Astrocyte of the spinal cord (primary cell): ENCODE data around the gene GABPB2.

Experiments
- DNase-seq: peaks from one replicate; pipeline ENCODE4 v3.0.0; 2011; ENCODE audit warnings: low read depth, low spot score
- H3K4me3 ChIP-seq: 2 replicates; pipeline ENCODE4 v1.5.1; 2011; ENCODE audit warnings: low read depth, mild to moderate bottlenecking, low read length, moderate library complexity
- in situ Hi-C: cut with HindIII; loops from 2 replicates; pipeline ENCODE4 v1.10.0; 2017; ENCODE audit warnings: low sequenced_read_pairs
- TF ChIP-seq, protein P1 (sequence below): IDR thresholded peaks from 2 replicates; pipeline ENCODE4 v1.5.1; 2012; ENCODE audit warnings: low read depth, mild to moderate bottlenecking, low read length, inconsistent platforms

The GABPB2 gene

DNA sequence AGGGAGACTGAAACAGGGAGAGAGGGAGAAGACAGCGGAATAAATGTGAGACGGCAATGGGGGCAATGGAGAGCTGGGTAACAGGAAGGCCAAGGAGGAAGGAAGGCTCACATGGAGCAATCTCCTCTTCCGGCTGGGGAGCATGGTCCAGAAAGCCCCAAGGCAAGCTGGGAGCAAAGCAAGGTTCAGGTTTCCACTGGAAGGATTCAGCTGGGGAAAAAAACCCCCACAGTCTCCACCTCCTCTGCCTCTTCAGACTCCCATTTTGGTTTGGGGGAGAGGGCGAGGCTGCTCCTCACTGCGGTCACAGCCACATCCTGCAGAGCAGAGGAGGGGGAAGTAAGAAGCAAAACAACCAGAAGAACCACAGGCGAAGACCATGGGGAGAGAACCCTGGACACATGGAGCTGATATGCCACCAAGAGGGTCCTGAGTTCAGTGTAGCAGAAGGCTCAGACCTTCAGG is 86.5 kb downstream of the GABPB2 start:
- TF ChIP-seq, protein P1, sequence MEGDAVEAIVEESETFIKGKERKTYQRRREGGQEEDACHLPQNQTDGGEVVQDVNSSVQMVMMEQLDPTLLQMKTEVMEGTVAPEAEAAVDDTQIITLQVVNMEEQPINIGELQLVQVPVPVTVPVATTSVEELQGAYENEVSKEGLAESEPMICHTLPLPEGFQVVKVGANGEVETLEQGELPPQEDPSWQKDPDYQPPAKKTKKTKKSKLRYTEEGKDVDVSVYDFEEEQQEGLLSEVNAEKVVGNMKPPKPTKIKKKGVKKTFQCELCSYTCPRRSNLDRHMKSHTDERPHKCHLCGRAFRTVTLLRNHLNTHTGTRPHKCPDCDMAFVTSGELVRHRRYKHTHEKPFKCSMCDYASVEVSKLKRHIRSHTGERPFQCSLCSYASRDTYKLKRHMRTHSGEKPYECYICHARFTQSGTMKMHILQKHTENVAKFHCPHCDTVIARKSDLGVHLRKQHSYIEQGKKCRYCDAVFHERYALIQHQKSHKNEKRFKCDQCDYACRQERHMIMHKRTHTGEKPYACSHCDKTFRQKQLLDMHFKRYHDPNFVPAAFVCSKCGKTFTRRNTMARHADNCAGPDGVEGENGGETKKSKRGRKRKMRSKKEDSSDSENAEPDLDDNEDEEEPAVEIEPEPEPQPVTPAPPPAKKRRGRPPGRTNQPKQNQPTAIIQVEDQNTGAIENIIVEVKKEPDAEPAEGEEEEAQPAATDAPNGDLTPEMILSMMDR, result no peak
- no peak overlapping the region for H3K4me3 ChIP-seq
- DNase-seq, result no peak
- in situ Hi-C loops, result no loop called here

GRCh38 chr1:151158326-151158725 is 87.8 kb downstream of the GABPB2 start:
- DNase-seq, result no peak
- in situ Hi-C loops, result no loop called here
- TF ChIP-seq, protein P1, result no peak
- H3K4me3 ChIP-seq, result no peak overlapping the region

DNA sequence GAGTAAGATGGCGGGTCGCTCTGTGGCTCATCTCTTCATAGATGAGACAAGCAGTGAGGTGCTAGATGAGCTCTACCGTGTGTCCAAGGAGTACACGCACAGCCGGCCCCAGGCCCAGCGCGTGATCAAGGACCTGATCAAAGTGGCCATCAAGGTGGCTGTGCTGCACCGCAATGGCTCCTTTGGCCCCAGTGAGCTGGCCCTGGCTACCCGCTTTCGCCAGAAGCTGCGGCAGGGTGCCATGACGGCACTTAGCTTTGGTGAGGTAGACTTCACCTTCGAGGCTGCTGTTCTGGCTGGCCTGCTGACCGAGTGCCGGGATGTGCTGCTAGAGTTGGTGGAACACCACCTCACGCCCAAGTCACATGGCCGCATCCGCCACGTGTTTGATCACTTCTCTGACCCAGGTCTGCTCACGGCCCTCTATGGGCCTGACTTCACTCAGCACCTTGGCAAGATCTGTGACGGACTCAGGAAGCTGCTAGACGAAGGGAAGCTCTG is 88.2 kb downstream of the GABPB2 start:
- no peak for DNase-seq
- TF ChIP-seq, protein P1, result no peak
- no peak overlapping the region for H3K4me3 ChIP-seq
- in situ Hi-C loops, result no loop called here

- in situ Hi-C loops, result no loop called here
- DNase-seq, result no peak
- TF ChIP-seq, protein P1, result no peak
- no peak overlapping the region for H3K4me3 ChIP-seq
Observed at GRCh38 chr1:151159373-151159772, 88.8 kb downstream of the GABPB2 start.

DNA sequence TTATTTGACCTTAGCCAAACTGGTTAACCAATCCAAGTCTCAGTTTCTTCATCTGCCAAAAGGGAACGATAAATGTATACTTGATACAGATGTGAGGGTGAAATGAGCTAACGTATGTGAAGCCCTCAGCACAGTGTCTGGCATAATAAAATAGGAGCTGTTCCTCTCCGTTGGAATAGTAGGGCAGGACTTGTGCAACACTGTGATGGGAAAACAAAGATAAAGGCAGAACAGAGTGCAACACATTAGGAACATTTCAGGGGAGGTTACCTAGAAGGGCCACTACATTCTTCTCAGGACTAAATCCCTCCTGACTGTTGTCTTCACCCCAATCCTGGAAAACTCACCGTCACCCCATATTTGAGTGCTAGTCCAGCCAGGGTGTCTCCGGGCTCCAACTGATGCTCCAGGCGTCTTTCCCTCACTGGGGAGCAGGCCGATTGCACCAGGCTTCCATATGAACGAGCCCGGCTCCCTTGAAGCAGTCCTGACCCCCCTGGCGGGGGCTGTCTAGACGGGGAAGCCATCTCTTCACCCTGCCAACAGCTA is 94.2 kb downstream of the GABPB2 start:
- no peak for DNase-seq
- H3K4me3 ChIP-seq, result peak overlapping the region; percentile 92
- in situ Hi-C loops, result no loop called here

GRCh38 chr1:151165281-151165737 is 94.7 kb downstream of the GABPB2 start:
- TF ChIP-seq, protein P1, result no peak
- DNase-seq, result peak; percentile 45
- peak overlapping the region; percentile 92 for H3K4me3 ChIP-seq
- in situ Hi-C loops, result no loop called here

More for the DNA sequence above, 94.2 kb downstream of the GABPB2 start:
- TF ChIP-seq, protein P1, result no peak
